K562 (cell line): Measurements from ENCODE around the gene HHEX.

Source experiments
- CBX1 ChIP-seq: sonication (generic); IDR thresholded peaks from 2 replicates; pipeline ENCODE4 v1.6.1; 2016; ENCODE audit warnings: antibody characterized with exemption, low read depth, mild to moderate bottlenecking
- DDX20 ChIP-seq: fragments of 450-650 bp; IDR thresholded peaks from 2 replicates; pipeline ENCODE4 v1.6.1; 2016; ENCODE audit warnings: missing genetic modification characterization, low read depth, mild to moderate bottlenecking, missing compliant biosample characterization, moderate library complexity
- ERF ChIP-seq: fragments of 450-650 bp; formaldehyde crosslinking; IDR thresholded peaks from 2 replicates; pipeline ENCODE4 v1.4.0; 2020; ENCODE audit warnings: mild to moderate bottlenecking, mixed read lengths
- GABPA ChIP-seq: fragments of 200-800 bp; sonication (Bioruptor generic); conservative IDR thresholded peaks from 2 replicates; pipeline ENCODE4 v1.6.1; 2016; ENCODE audit warnings: low read depth, missing genetic modification characterization, missing compliant biosample characterization
- HNRNPH1 ChIP-seq: fragments of 200-400 bp; formaldehyde crosslinking; optimal IDR thresholded peaks from 2 replicates; pipeline ENCODE3; 2017; ENCODE audit warnings: low read depth, mild to moderate bottlenecking, low read length, moderate library complexity
- KDM1A ChIP-seq, 2 experiments: fragments of 450-650 bp; IDR thresholded peaks; 2 replicates each; pipeline ENCODE4 v1.6.1; 2016; ENCODE audit warnings: mild to moderate bottlenecking in 2 of 2
- POLR2A ChIP-seq: fragments of 450-650 bp; conservative IDR thresholded peaks from 2 replicates; pipeline ENCODE4 v1.6.1; 2016
- SIN3A ChIP-seq, 2 experiments: fragments of 150-350 bp in 1 of 2; IDR thresholded peaks; 2 replicates each; pipeline ENCODE4 v1.6.1; 2011 to 2016; ENCODE audit warnings: borderline replicate concordance in 2 of 2, low read depth in 2 of 2, low read length in 2 of 2, mild to moderate bottlenecking in 2 of 2, moderate library complexity in 2 of 2; ENCODE audit not compliant: control insufficient read depth in 1 of 2
- SREBF2 ChIP-seq: sonication (generic); formaldehyde crosslinking; IDR thresholded peaks from 2 replicates; pipeline ENCODE4 v1.4.0; 2020; ENCODE audit warnings: mild to moderate bottlenecking, missing genetic modification reagents
- ZNF184 ChIP-seq: sonication (generic); formaldehyde crosslinking; IDR thresholded peaks from 2 replicates; pipeline ENCODE4 v1.5.0; 2020; ENCODE audit warnings: missing genetic modification reagents
- ZNF224 ChIP-seq: sonication (generic); formaldehyde crosslinking; IDR thresholded peaks from 2 replicates; pipeline ENCODE4 v1.8.0; 2022; ENCODE audit warnings: mild to moderate bottlenecking, missing genetic modification reagents
- ZNF3 ChIP-seq: fragments of 250-450 bp; sonication (Bioruptor Pico); IDR thresholded peaks from 2 replicates; pipeline ENCODE4 v1.5.0; 2021; ENCODE audit warnings: mild to moderate bottlenecking, moderate library complexity
- TF ChIP-seq, protein P1 (sequence below): fragments of 150-350 bp; IDR thresholded peaks from 2 replicates; pipeline ENCODE4 v1.6.1; 2014; ENCODE audit warnings: low read depth, mild to moderate bottlenecking, low read length, borderline replicate concordance
- TF ChIP-seq, protein P2 (sequence below), 3 experiments: IDR thresholded peaks in 2 of 3; conservative IDR thresholded peaks in 1 of 3; 2 replicates each; pipeline ENCODE4 v1.5.1; 2011 to 2012; ENCODE audit warnings: low read length in 3 of 3, mild to moderate bottlenecking in 3 of 3, control low read depth in 2 of 3, improper control_type of control experiment in 1 of 3, inconsistent platforms in 1 of 3, low read depth in 1 of 3, mixed read lengths in 1 of 3, moderate library complexity in 1 of 3; ENCODE audit not compliant: insufficient read depth in 2 of 3

DNA sequence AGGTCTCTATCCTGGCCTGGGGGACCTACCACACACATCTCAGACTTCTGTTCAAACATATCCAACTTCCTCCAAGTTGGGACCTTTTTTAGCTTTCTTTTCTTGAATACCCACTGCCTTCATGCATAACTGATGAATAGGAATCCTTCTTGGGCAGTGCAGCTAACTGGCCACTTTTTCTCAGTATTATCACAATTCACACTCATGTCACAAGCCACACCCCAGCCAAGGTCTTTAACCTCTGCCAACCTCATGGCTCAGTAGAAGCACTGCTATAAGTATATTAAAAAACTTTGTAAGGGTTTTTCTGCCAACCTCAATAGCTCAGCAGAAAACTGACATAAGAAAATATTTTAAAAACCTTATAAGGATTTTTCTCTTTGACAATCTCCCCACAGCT lies 44.5 kb downstream of the HHEX start:
- TF ChIP-seq CBX1 (no peak), POLR2A (no peak), DDX20 (tag) (no peak), ZNF3 (no peak), SIN3A (IDR thresholded peaks at IDR 0.05; ENCODE audit: borderline replicate concordance in 2 of 2, control insufficient read depth in 1 of 2, low read depth in 2 of 2, low read length in 2 of 2) (no peak), ZNF224 (CRISPR knock-in tag) (no peak), GABPA (tag) (no peak), KDM1A (IDR thresholded peaks at IDR 0.05) (no peak), ERF (CRISPR knock-in tag) (no peak), SREBF2 (CRISPR knock-in tag) (no peak), ZNF184 (CRISPR knock-in tag) (no peak), HNRNPH1 (no peak)
- TF ChIP-seq, protein P1, sequence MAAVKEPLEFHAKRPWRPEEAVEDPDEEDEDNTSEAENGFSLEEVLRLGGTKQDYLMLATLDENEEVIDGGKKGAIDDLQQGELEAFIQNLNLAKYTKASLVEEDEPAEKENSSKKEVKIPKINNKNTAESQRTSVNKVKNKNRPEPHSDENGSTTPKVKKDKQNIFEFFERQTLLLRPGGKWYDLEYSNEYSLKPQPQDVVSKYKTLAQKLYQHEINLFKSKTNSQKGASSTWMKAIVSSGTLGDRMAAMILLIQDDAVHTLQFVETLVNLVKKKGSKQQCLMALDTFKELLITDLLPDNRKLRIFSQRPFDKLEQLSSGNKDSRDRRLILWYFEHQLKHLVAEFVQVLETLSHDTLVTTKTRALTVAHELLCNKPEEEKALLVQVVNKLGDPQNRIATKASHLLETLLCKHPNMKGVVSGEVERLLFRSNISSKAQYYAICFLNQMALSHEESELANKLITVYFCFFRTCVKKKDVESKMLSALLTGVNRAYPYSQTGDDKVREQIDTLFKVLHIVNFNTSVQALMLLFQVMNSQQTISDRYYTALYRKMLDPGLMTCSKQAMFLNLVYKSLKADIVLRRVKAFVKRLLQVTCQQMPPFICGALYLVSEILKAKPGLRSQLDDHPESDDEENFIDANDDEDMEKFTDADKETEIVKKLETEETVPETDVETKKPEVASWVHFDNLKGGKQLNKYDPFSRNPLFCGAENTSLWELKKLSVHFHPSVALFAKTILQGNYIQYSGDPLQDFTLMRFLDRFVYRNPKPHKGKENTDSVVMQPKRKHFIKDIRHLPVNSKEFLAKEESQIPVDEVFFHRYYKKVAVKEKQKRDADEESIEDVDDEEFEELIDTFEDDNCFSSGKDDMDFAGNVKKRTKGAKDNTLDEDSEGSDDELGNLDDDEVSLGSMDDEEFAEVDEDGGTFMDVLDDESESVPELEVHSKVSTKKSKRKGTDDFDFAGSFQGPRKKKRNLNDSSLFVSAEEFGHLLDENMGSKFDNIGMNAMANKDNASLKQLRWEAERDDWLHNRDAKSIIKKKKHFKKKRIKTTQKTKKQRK, result no peak
- TF ChIP-seq, protein P2, sequence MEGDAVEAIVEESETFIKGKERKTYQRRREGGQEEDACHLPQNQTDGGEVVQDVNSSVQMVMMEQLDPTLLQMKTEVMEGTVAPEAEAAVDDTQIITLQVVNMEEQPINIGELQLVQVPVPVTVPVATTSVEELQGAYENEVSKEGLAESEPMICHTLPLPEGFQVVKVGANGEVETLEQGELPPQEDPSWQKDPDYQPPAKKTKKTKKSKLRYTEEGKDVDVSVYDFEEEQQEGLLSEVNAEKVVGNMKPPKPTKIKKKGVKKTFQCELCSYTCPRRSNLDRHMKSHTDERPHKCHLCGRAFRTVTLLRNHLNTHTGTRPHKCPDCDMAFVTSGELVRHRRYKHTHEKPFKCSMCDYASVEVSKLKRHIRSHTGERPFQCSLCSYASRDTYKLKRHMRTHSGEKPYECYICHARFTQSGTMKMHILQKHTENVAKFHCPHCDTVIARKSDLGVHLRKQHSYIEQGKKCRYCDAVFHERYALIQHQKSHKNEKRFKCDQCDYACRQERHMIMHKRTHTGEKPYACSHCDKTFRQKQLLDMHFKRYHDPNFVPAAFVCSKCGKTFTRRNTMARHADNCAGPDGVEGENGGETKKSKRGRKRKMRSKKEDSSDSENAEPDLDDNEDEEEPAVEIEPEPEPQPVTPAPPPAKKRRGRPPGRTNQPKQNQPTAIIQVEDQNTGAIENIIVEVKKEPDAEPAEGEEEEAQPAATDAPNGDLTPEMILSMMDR (IDR thresholded peaks at IDR 0.05 in 2 of 3, conservative IDR thresholded peaks at IDR 0.05 in 1 of 3; ENCODE audit: insufficient read depth in 2 of 3, low read depth in 1 of 3, low read length in 3 of 3), result no peak
